PFSK-1 (cell line): ENCODE measurements around the gene POT1.

Experiments used
- FOXP2 ChIP-seq: optimal IDR thresholded peaks from 2 replicates; pipeline ENCODE3; 2011; ENCODE audit warnings: borderline replicate concordance, control low read depth, inconsistent platforms; ENCODE audit not compliant: insufficient read depth; ENCODE audit errors: extremely low read length, extremely low read depth
- POLR2AphosphoS5 ChIP-seq: IDR thresholded peaks from 2 replicates; pipeline ENCODE4 v1.6.1; 2012; ENCODE audit warnings: low read depth, mild to moderate bottlenecking, control low read depth, low read length, moderate library complexity
- TAF1 ChIP-seq: IDR thresholded peaks from 2 replicates; pipeline ENCODE4 v1.6.1; 2012; ENCODE audit warnings: low read length, control low read depth, borderline replicate concordance; ENCODE audit not compliant: insufficient read depth

GRCh38 chr7:124839687-124840086 lies 89.9 kb downstream of the POT1 start:
- no peak for TF ChIP-seq POLR2AphosphoS5
- no peak for TF ChIP-seq TAF1
- no peak for TF ChIP-seq FOXP2
